Calu3 (cell line): Measurements from ENCODE around the gene EFNB1. TPM values are rescaled to one million over a fixed set of nuclear protein-coding genes. Genes with fewer than 3 reads are reported as not detected.

Experiments
- BruUV-seq: library from RNA; stranded (reverse); fragments of 400-500 nt; replicated peaks from 2 replicates; lab custom pipeline; 2021; lab: Mats Ljungman, UMichigan
- CTCF ChIA-PET: fragments of 300-600 bp; sonication (Branson Sonifier 250); formaldehyde crosslinking; loops from one replicate; lab custom pipeline; 2022; ENCODE audit warnings: antibody characterized with exemption; lab: Charles Lee
- DNase-seq: peaks from one replicate; pipeline ENCODE4 v3.0.0; 2022
- H3K27ac Mint-ChIP-seq: one replicate; pipeline ENCODE4 v1.8.0; 2022; ENCODE audit warnings: mixed read lengths; ENCODE audit not compliant: unreplicated experiment
- H3K27me3 Mint-ChIP-seq: one replicate; pipeline ENCODE4 v1.8.0; 2022; ENCODE audit warnings: mixed read lengths; ENCODE audit not compliant: unreplicated experiment
- H3K36me3 Mint-ChIP-seq: one replicate; pipeline ENCODE4 v1.8.0; 2022; ENCODE audit warnings: mild to moderate bottlenecking, moderate library complexity, mixed read lengths; ENCODE audit not compliant: insufficient read depth, unreplicated experiment
- H3K4me1 Mint-ChIP-seq: one replicate; pipeline ENCODE4 v1.8.0; 2022; ENCODE audit warnings: mild to moderate bottlenecking, low read depth, mixed read lengths; ENCODE audit not compliant: unreplicated experiment
- H3K4me3 Mint-ChIP-seq: one replicate; pipeline ENCODE4 v1.8.0; 2022; ENCODE audit warnings: mild to moderate bottlenecking, low read depth, moderate library complexity, mixed read lengths; ENCODE audit not compliant: unreplicated experiment
- H3K9me3 Mint-ChIP-seq: one replicate; pipeline ENCODE4 v1.8.0; 2022; ENCODE audit warnings: low read depth, mixed read lengths; ENCODE audit not compliant: unreplicated experiment
- intact Hi-C: fragments of 100-400 bp; cut with micrococcal nuclease; formaldehyde crosslinking; loops from one replicate; pipeline ENCODE4 v1.10.0; 2022; ENCODE audit not compliant: unreplicated experiment
- total RNA-seq: library from RNA; stranded (reverse); gene quantifications from 2 replicates; pipeline ENCODE4 v1.2.3, GENCODE V29; 2022
- TF ChIP-seq, protein P1 (sequence below): fragments of 200-600 bp; IDR thresholded peaks from one replicate; pipeline ENCODE4 v1.8.0; 2022; ENCODE audit warnings: antibody characterized with exemption; ENCODE audit not compliant: unreplicated experiment

Gene EFNB1
- total RNA-seq, 1 experiment from 2014 or later: 12.6 TPM

GRCh38 chrX:68847172-68847571 lies 18.4 kb downstream of the EFNB1 start:
- H3K27ac Mint-ChIP-seq: no peak overlapping the region
- no peak for DNase-seq
- H3K4me3 Mint-ChIP-seq: no peak overlapping the region
- TF ChIP-seq, protein P1, sequence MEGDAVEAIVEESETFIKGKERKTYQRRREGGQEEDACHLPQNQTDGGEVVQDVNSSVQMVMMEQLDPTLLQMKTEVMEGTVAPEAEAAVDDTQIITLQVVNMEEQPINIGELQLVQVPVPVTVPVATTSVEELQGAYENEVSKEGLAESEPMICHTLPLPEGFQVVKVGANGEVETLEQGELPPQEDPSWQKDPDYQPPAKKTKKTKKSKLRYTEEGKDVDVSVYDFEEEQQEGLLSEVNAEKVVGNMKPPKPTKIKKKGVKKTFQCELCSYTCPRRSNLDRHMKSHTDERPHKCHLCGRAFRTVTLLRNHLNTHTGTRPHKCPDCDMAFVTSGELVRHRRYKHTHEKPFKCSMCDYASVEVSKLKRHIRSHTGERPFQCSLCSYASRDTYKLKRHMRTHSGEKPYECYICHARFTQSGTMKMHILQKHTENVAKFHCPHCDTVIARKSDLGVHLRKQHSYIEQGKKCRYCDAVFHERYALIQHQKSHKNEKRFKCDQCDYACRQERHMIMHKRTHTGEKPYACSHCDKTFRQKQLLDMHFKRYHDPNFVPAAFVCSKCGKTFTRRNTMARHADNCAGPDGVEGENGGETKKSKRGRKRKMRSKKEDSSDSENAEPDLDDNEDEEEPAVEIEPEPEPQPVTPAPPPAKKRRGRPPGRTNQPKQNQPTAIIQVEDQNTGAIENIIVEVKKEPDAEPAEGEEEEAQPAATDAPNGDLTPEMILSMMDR: no peak
- H3K27me3 Mint-ChIP-seq: no peaks in the 10 kb centered on the region
- peaks cover 4% of the 10 kb centered on the region for H3K36me3 Mint-ChIP-seq
- peaks cover 12% of the 10 kb centered on the region for H3K4me1 Mint-ChIP-seq
- intact Hi-C loops: no loop called here
- CTCF ChIA-PET: no interaction called here
- H3K9me3 Mint-ChIP-seq: no peaks in the 10 kb centered on the region
- BruUV-seq: no TSS peak

GRCh38 chrX:68848189-68848940 lies 19.5 kb downstream of the EFNB1 start:
- Mint-ChIP-seq H3K36me3 (no peaks in the 10 kb centered on the region), H3K27ac (no peak overlapping the region), H3K9me3 (no peaks in the 10 kb centered on the region), H3K4me3 (no peak overlapping the region), H3K4me1 (peaks cover under 1% of the 10 kb centered on the region), H3K27me3 (no peaks in the 10 kb centered on the region)
- TF ChIP-seq, protein P1: no peak
- no TSS peak for BruUV-seq
- CTCF ChIA-PET: no interaction called here
- DNase-seq: no peak
- intact Hi-C loops: no loop called here

DNA sequence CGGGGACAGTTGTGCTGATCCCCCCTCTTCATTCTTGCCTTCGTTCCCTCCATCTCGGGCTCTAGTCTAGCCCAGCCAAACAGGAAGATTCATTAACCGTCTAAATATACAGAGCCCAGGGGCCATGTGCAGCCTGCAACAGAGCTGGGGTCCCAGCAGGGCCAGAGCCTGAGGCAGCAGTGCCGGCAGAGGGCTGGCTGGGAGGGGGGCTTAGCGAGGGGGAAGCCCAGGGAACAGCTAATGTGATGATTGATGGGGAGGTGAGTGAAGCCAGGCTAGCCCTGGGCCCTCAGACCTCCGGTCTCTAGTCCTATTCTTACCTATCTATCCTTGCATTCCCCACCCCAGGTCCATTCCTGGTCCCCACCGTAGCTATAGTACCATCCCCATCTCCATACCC lies 22.3 kb downstream of the EFNB1 start:
- no peak overlapping the region for H3K27ac Mint-ChIP-seq
- CTCF ChIA-PET: no interaction called here
- DNase-seq: no peak
- TF ChIP-seq, protein P1: no peak
- H3K4me3 Mint-ChIP-seq: no peak overlapping the region
- no TSS peak for BruUV-seq
- H3K27me3 Mint-ChIP-seq: no peaks in the 10 kb centered on the region
- no peaks in the 10 kb centered on the region for H3K4me1 Mint-ChIP-seq
- H3K9me3 Mint-ChIP-seq: no peaks in the 10 kb centered on the region
- no peaks in the 10 kb centered on the region for H3K36me3 Mint-ChIP-seq
- intact Hi-C loops: no loop called here

GRCh38 chrX:68852046-68852445 lies 23.2 kb downstream of the EFNB1 start:
- CTCF ChIA-PET: no interaction called here
- DNase-seq: no peak
- H3K27me3 Mint-ChIP-seq: no peaks in the 10 kb centered on the region
- intact Hi-C loops: no loop called here
- TF ChIP-seq, protein P1: no peak
- no peaks in the 10 kb centered on the region for H3K4me1 Mint-ChIP-seq
- no TSS peak for BruUV-seq
- no peak overlapping the region for H3K27ac Mint-ChIP-seq
- H3K36me3 Mint-ChIP-seq: no peaks in the 10 kb centered on the region
- no peak overlapping the region for H3K4me3 Mint-ChIP-seq
- H3K9me3 Mint-ChIP-seq: no peaks in the 10 kb centered on the region
